ENCODE measurements around the gene BMPR2.

Gene BMPR2

DNA sequence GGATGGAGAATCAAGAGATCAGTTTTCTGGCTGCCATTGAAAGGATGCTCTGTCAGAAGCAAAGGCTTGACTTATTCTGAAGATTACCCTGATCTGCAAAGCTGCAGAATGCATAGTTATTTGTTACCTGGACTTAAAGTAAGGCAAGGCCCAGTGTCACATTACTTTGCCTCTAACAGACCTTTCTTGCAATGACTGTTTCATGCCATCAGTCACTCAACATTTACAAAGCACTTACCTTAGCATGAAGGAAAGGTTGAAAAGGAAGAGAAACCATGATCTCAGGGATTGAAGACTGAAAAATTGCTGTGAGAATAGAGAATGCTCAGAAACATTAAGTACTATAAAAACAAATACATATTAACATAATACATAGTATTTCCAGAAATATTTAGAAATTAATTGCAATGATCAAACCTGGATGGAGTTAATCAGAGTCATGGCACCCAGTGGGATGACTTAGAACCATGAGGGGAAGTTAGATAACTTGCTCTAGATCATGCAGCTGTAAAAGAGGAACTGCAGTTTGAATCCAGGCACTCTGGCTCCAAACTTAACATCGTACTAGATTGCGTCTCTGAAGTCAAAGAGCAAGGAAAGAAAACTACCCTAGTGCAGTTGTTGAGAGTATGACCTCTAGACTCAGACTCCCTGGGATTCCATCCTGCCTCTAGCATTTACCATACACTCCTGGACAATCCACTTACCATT is 232.2 kb downstream of the BMPR2 start:
- no peak for DNase-seq

DNA sequence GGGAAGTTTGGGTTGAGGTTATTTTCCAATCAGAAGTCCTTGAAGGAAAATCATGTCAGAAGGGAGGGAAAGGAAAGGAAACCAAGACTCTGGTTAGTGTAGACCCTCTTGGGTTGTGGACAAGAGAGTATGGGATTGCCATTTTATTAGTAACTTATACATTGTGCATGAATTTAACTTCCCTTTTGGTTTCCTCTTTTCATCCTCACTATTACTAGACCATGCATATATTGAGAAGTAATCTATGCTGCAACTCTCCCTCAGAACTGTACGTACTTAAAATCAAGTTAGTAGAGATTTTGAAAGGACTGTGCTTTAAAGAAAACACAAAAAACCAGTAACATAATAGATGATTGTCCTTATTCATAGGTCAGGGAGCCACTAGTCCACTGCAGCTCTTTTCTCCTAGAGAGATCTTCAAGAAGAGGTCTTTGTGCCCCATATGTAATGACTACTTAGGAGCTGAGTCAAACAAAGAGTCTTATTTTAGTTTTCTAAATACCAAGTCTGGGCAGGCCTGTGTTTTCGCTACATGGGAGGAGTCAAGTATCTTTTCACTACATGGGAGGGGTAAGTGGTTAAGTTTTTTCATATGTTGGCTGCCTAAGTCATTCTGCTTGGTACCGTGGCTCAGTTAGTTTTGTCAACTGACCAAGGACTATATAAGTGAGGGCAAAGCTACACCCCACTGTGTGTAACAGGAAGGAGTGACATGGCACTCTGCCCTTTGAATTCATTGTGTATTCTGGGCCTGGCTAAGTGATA is 233.4 kb downstream of the BMPR2 start:
- DNase-seq, result no peak

DNA sequence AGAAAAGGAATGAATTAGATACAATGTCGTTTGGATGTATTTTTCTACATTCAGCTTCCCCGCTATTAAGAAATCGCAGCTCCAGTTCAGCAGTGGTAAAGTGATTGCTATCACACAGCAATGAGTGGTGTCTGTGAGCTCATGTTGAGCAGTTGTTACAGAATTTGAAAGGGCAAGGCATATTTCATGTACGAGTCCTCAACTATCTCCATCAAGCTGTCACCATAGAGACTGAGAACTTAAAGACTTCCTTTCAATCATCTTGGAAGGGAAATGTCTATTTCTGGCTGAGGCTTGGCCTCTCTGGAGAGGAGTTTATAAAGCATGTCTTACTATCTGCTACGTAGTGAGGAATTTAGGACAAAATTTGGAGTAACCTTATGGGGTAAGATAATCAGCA is 234.3 kb downstream of the BMPR2 start:
- no peak for DNase-seq

DNA sequence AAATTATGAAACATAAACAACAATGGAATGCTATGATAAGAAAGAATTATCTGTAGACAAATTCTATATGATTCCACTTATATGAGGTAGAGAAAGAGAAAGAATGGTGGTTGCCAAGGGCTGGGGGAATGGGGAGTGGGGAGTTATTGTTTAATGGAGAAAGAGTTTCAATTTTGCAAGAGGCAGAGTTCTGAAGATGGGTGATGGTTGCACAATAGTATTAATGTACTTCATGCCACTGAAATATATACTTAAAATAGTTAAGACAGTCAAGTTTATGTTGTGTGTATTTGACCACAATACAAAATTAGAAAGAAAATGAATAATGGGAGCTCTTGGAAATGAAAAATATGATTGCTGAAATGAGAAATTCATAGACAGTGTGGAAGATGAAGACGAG is 236.0 kb downstream of the BMPR2 start:
- DNase-seq, result no peak

DNA sequence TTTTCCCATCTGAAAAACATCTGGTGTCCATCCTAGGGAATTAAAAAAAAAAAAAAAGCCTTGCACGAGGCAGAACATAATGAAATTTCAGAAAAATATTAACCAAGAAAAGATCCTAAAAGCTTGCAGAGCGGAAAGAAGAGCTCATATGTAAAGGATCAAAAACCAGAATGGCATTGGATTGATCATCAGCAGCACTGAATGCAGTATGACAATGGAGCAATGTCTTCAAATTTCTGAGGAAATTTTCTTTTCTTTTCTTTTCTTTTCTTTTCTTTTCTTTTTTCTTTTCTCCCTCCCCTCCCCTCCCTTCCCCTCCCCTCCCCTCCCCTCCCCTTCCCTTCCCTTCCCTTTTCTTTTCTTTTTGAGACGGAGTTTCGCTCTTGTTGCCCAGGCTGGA is 237.4 kb downstream of the BMPR2 start:
- DNase-seq, result no peak
